KMS-11 (cell line): ENCODE data around the gene SMC1B.

Experiments
- H2AFZ ChIP-seq: fragments of 200-600 bp; sonication (generic); 2 replicates; pipeline ENCODE4 v1.6.1; 2016; ENCODE audit warnings: antibody characterized with exemption, mixed run types, low read depth
- H3K27ac ChIP-seq: fragments of 200-600 bp; sonication (generic); 2 replicates; pipeline ENCODE4 v1.6.1; 2016; ENCODE audit warnings: mild to moderate bottlenecking, mixed run types
- H3K27me3 ChIP-seq: fragments of 200-600 bp; sonication (generic); 2 replicates; pipeline ENCODE4 v1.6.1; 2017; ENCODE audit warnings: mild to moderate bottlenecking, low read depth, mixed run types, moderate library complexity; ENCODE audit not compliant: insufficient read depth
- H3K36me3 ChIP-seq: fragments of 200-600 bp; sonication (generic); 2 replicates; pipeline ENCODE4 v1.6.1; 2017; ENCODE audit warnings: mild to moderate bottlenecking, mixed run types; ENCODE audit not compliant: insufficient read depth
- H3K4me1 ChIP-seq: fragments of 200-600 bp; sonication (generic); 2 replicates; pipeline ENCODE4 v1.6.1; 2016; ENCODE audit warnings: mild to moderate bottlenecking, low read depth, mixed run types; ENCODE audit not compliant: poor library complexity, severe bottlenecking
- H3K4me2 ChIP-seq: fragments of 200-600 bp; sonication (generic); 2 replicates; pipeline ENCODE4 v1.7.0; 2016; ENCODE audit warnings: mild to moderate bottlenecking, mixed run types
- H3K4me3 ChIP-seq: fragments of 200-600 bp; sonication (generic); IDR thresholded peaks from 2 replicates; pipeline ENCODE4 v1.6.1; 2017; ENCODE audit warnings: low read depth, low read length, mixed read lengths; ENCODE audit not compliant: insufficient read depth
- H3K79me2 ChIP-seq: fragments of 200-600 bp; sonication (generic); 2 replicates; pipeline ENCODE4 v1.6.1; 2016; ENCODE audit warnings: low read depth, mixed run types; ENCODE audit not compliant: insufficient read depth
- H3K9ac ChIP-seq: fragments of 200-600 bp; sonication (generic); 2 replicates; pipeline ENCODE4 v1.6.1; 2016; ENCODE audit warnings: mild to moderate bottlenecking, mixed run types
- H4K20me1 ChIP-seq: fragments of 200-600 bp; sonication (generic); 2 replicates; pipeline ENCODE4 v1.6.1; 2016; ENCODE audit warnings: mild to moderate bottlenecking, mixed run types; ENCODE audit not compliant: insufficient read depth
- CTCF ChIP-seq: fragments of 200-600 bp; sonication (generic); conservative IDR thresholded peaks from 2 replicates; pipeline ENCODE4 v1.6.1; 2017; ENCODE audit warnings: low read depth, mild to moderate bottlenecking, antibody characterized with exemption, low read length, moderate library complexity, mixed read lengths

The SMC1B gene

DNA sequence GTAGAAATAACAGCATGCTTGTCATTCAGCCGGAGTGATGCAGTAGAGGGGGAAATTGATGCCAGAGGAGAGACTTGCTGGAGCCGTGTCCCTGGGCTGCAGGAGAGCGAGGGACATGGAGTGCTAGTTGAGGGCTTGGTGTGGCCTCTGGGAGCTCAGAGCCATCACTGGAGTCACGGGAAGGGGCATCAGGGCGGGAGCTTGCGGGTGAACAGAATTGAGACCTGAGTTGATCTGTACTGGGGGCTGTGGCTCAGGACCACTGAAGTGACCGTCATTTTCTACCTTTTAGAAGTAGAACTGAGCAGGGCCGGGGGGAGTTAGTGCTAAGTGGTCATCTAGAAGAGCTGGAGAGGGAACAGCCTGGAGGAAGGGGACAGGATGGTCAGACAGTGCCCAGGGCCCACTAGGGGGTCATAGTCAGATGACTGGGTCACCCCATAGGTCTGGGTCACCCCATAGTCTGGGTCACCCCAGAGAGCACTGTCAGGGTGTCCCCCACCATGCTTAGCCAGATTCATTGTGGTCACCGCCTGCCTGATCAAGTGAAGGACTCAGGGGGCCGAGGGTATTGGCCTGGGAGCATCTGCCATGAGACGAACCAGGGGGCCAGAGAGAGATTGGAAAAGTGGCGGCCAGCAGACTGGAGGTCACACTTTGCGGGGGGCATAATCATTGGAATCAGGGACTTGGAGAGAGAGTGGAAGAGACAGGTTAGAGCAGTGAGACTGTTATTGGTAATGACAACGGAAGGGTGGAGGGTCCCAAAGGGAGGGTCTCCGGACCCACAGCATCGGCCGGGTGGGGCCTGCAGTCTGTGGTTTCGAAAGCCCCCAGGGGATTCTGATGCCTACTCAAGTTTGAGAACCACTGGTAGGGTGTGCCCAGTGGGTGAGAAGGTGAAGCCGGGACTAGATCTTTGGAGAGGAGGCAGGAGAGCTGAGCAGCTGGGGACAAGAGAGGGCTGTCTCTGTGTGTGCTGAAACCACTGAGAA lies 15.3 kb upstream of the SMC1B start:
- no peak overlapping the region for H3K4me3 ChIP-seq
- H3K4me1 ChIP-seq, result no peaks in the 10 kb centered on the region
- no peak for TF ChIP-seq CTCF
- no peak overlapping the region for H2AFZ ChIP-seq
- no peak overlapping the region for H3K9ac ChIP-seq
- H4K20me1 ChIP-seq, result no peaks in the 10 kb centered on the region
- no peak overlapping the region for H3K27ac ChIP-seq
- H3K79me2 ChIP-seq, result no peaks in the 10 kb centered on the region
- H3K4me2 ChIP-seq, result no peak overlapping the region
- H3K36me3 ChIP-seq, result no peaks in the 10 kb centered on the region
- H3K27me3 ChIP-seq, result peaks cover 32% of the 10 kb centered on the region; the same call in 1 of the 2 replicates

GRCh38 chr22:45427114-45427513 lies 13.7 kb upstream of the SMC1B start:
- peaks cover 40% of the 10 kb centered on the region; the same call in 1 of the 2 replicates for H3K27me3 ChIP-seq
- H4K20me1 ChIP-seq, result no peaks in the 10 kb centered on the region
- H3K4me2 ChIP-seq, result no peak overlapping the region
- no peaks in the 10 kb centered on the region for H3K79me2 ChIP-seq
- H3K27ac ChIP-seq, result no peak overlapping the region
- H3K36me3 ChIP-seq, result no peaks in the 10 kb centered on the region
- H3K4me1 ChIP-seq, result no peaks in the 10 kb centered on the region
- H3K9ac ChIP-seq, result no peak overlapping the region
- TF ChIP-seq CTCF, result no peak
- no peak overlapping the region for H2AFZ ChIP-seq
- H3K4me3 ChIP-seq, result no peak overlapping the region

GRCh38 chr22:45426387-45426786 lies 13.0 kb upstream of the SMC1B start:
- Histone ChIP-seq H4K20me1 (no peaks in the 10 kb centered on the region), H3K4me2 (no peak overlapping the region), H3K4me1 (no peaks in the 10 kb centered on the region), H2AFZ (no peak overlapping the region), H3K9ac (no peak overlapping the region), H3K4me3 (no peak overlapping the region), H3K27me3 (peaks cover 40% of the 10 kb centered on the region; the same call in 1 of the 2 replicates), H3K27ac (no peak overlapping the region), H3K36me3 (no peaks in the 10 kb centered on the region), H3K79me2 (no peaks in the 10 kb centered on the region)
- TF ChIP-seq CTCF, result no peak

DNA sequence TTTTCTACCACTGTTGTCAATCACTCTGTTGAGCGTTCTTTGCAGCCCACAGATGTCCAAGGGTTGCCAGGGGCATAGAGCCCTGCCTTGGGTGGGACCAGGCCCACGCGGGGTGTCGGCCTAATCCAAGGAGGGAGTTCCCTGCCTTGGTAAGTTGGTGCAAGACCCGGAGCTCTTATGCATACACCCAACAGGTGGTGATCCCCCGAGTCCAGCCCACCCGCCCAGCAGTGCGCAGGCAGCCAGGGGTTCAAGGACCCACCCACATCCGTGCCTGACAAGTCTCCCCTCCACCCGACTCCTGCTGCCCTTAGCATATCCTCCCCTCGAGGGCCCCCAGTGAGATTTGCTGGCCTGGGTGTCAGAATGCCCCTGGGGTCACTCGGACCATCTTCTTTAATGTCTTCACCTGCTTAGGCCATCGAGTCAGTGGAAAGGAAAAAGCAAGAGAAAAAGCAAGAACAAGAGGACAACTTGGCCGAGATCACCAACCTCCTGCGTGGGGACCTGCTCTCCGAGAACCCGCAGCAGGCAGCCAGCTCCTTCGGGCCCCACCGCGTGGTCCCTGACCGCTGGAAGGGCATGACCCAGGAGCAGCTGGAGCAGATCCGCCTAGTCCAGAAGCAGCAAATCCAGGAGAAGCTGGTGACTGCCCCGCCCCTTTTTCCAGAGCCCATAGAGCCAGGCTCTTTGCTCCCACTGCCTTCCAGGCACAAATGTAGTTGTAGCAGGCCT lies 12.3 kb upstream of the SMC1B start:
- Histone ChIP-seq H3K36me3 (no peaks in the 10 kb centered on the region), H3K79me2 (no peaks in the 10 kb centered on the region), H3K27me3 (peaks cover 40% of the 10 kb centered on the region; the same call in 1 of the 2 replicates), H3K9ac (no peak overlapping the region), H2AFZ (no peak overlapping the region), H4K20me1 (no peaks in the 10 kb centered on the region), H3K4me2 (no peak overlapping the region), H3K4me3 (no peak overlapping the region), H3K4me1 (no peaks in the 10 kb centered on the region), H3K27ac (no peak overlapping the region)
- no peak for TF ChIP-seq CTCF
